ENCODE data around the gene ZNF462. TPM values are rescaled to one million over a fixed set of nuclear protein-coding genes. Genes with fewer than 3 reads are reported as not detected.
"Not testable (repeated sequence)": the region's sequence is repeated elsewhere in the genome, so short reads cannot be mapped to it uniquely, and the experiment has no call there.

The ZNF462 gene
- total RNA-seq, 3 donors from 2014 or later (not counting 1 experiment from before 2014, with no cell fraction given) = 0.33 to 0.93 (median 0.35) TPM

DNA sequence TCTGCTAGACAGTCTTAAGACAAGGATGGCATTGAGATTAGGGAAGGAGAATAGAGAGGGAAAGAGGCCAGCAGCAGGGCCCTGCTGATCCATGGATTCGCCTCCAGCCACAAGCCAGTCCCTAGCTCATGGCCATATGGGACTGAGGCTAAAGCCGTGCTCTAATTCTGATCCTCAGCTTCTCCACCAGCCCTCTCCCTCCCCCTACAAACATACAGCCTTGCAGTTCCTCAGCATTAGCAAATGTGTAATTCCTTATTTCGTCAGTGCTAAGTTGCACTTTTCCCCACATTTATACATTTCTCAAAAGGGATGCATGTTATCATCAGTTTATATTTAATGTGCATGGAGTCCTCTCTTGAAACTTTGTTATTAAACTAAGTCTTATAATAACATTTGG lies 34.8 kb downstream of the ZNF462 start:
- Mint-ChIP-seq H3K27me3 (ENCODE audit: low read depth in 2 of 2) (no peaks in the 10 kb centered on the region), H3K36me3 (no peaks in the 10 kb centered on the region), H3K27ac (no peak overlapping the region), H3K9me3 (peaks cover 5 to 6% of the 10 kb centered on the region in 2 donors), H3K4me1 (no peaks in the 10 kb centered on the region), H3K4me3 (no peak overlapping the region)
- ATAC-seq = no peak
- Histone ChIP-seq H3K27me3 (ENCODE audit: control insufficient read depth, insufficient read depth, low read length) (no peaks in the 10 kb centered on the region), H3K9me3 (ENCODE audit: control insufficient read depth, insufficient read depth, low read length) (no peaks in the 10 kb centered on the region), H3K4me3 (ENCODE audit: low read length) (no peak overlapping the region), H3K4me1 (ENCODE audit: control insufficient read depth, insufficient read depth, low read length) (no peaks in the 10 kb centered on the region), H3K36me3 (ENCODE audit: control insufficient read depth, insufficient read depth, low read length) (no peaks in the 10 kb centered on the region), H3K27ac (ENCODE audit: low read length) (no peak overlapping the region)
- TF ChIP-seq, protein P1, sequence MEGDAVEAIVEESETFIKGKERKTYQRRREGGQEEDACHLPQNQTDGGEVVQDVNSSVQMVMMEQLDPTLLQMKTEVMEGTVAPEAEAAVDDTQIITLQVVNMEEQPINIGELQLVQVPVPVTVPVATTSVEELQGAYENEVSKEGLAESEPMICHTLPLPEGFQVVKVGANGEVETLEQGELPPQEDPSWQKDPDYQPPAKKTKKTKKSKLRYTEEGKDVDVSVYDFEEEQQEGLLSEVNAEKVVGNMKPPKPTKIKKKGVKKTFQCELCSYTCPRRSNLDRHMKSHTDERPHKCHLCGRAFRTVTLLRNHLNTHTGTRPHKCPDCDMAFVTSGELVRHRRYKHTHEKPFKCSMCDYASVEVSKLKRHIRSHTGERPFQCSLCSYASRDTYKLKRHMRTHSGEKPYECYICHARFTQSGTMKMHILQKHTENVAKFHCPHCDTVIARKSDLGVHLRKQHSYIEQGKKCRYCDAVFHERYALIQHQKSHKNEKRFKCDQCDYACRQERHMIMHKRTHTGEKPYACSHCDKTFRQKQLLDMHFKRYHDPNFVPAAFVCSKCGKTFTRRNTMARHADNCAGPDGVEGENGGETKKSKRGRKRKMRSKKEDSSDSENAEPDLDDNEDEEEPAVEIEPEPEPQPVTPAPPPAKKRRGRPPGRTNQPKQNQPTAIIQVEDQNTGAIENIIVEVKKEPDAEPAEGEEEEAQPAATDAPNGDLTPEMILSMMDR (IDR thresholded peaks at IDR 0.05) = no peak
- no peak for DNase-seq
- intact Hi-C loops (cut with micrococcal nuclease) = no loop called here
- WGBS (ENCODE audit: insufficient coverage) = 88% methylated on average over 3 of the region's 3 CpGs

DNA sequence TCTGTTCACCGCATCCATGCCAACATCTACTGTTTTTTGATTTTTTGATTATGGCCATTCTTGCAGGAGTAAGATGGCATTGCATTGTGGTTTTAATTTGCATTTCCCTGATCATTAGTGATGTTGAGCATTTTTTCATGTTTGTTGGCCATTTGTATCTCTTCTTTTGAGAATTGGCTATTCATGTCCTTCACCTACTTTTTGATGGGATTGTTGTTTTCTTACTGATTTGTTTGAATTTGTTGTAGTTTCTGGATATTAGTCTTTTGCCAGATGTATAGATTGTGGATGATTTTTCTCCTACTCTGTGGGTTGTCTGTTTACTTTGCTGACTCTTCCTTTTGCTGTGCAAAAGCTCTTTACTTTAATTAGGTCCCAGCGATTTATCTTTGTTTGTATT lies 37.6 kb downstream of the ZNF462 start:
- DNase-seq; ATAC-seq; H3K27ac ChIP-seq (ENCODE audit: low read length); H3K9me3 ChIP-seq (ENCODE audit: control insufficient read depth, insufficient read depth, low read length); H3K27ac Mint-ChIP-seq; intact Hi-C loops (cut with micrococcal nuclease); H3K36me3 ChIP-seq (ENCODE audit: control insufficient read depth, insufficient read depth, low read length); H3K4me1 Mint-ChIP-seq; H3K36me3 Mint-ChIP-seq; H3K27me3 ChIP-seq (ENCODE audit: control insufficient read depth, insufficient read depth, low read length); H3K4me3 ChIP-seq (ENCODE audit: low read length); H3K27me3 Mint-ChIP-seq (ENCODE audit: low read depth in 2 of 2); H3K4me1 ChIP-seq (ENCODE audit: control insufficient read depth, insufficient read depth, low read length); H3K4me3 Mint-ChIP-seq: not testable (repeated sequence)
- peaks cover 8 to 12% of the 10 kb centered on the region in 2 donors for H3K9me3 Mint-ChIP-seq
- 100% methylated on average over 2 of the region's 2 CpGs for WGBS (ENCODE audit: insufficient coverage)

DNA sequence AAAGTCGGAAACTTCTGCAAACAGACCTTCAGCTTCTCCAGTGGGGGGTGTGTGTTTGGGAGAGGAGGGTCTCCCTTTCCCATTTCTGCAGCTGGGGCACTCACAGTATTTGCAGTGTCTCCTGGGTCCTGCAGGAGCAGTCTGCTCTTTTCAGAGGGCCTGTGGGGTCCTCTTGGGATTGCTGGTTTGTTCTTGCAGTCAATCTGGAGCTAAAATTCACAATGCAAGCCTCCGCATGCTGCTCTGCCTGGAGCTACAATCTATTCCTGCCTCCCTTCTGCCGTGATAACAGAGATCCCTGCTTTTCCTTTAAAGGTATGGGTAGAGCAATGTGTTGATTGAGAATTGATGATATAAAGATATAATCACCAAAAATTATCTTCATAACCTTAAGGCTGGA lies 43.2 kb downstream of the ZNF462 start:
- H3K27ac ChIP-seq (ENCODE audit: low read length) = no peak overlapping the region
- DNase-seq (no peak), ATAC-seq (no peak)
- H3K9me3 Mint-ChIP-seq = peaks cover 5 to 12% of the 10 kb centered on the region in 2 donors
- H3K4me1 Mint-ChIP-seq = no peaks in the 10 kb centered on the region
- no peak overlapping the region for H3K4me3 Mint-ChIP-seq
- no peaks in the 10 kb centered on the region for H3K36me3 ChIP-seq (ENCODE audit: control insufficient read depth, insufficient read depth, low read length)
- no peak overlapping the region for H3K4me3 ChIP-seq (ENCODE audit: low read length)
- H3K27me3 ChIP-seq (ENCODE audit: control insufficient read depth, insufficient read depth, low read length) = no peaks in the 10 kb centered on the region
- H3K9me3 ChIP-seq (ENCODE audit: control insufficient read depth, insufficient read depth, low read length) = no peaks in the 10 kb centered on the region
- H3K27me3 Mint-ChIP-seq (ENCODE audit: low read depth in 2 of 2) = no peaks in the 10 kb centered on the region
- H3K27ac Mint-ChIP-seq = no peak overlapping the region
- intact Hi-C loops (cut with micrococcal nuclease) = no loop called here
- 100% methylated on average over 1 of the region's 3 CpGs for WGBS (ENCODE audit: insufficient coverage)
- TF ChIP-seq, protein P1 (IDR thresholded peaks at IDR 0.05) = no peak
- peaks cover 10% of the 10 kb centered on the region for H3K36me3 Mint-ChIP-seq
- H3K4me1 ChIP-seq (ENCODE audit: control insufficient read depth, insufficient read depth, low read length) = no peaks in the 10 kb centered on the region

DNA sequence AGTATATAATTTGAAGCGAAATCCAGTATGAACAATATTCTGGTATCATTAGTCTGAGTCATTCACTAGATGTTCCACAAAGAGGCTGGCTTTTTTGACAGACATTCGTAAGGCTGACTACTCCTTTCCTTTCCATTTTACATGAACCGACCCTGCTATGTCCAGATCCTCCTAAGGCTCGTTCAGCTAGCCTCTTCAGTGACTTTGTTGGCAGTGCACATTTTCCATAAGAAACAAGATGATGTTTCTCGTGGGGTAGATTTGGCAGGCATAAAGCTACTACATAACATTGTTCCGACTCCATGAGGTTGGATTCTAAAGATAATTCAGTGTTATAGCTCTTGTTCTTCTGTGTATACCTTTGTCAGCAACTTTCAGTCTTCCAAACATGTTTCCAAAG lies 49.0 kb downstream of the ZNF462 start:
- no peaks in the 10 kb centered on the region for H3K4me1 ChIP-seq (ENCODE audit: control insufficient read depth, insufficient read depth, low read length)
- Mint-ChIP-seq H3K27me3 (ENCODE audit: low read depth in 2 of 2) (peaks cover 0 to 5% of the 10 kb centered on the region in 2 donors), H3K9me3 (peaks cover 0 to 6% of the 10 kb centered on the region in 2 donors), H3K4me3 (no peak overlapping the region), H3K4me1 (no peaks in the 10 kb centered on the region), H3K36me3 (no peaks in the 10 kb centered on the region), H3K27ac (no peak overlapping the region)
- H3K9me3 ChIP-seq (ENCODE audit: control insufficient read depth, insufficient read depth, low read length) = no peaks in the 10 kb centered on the region
- no peaks in the 10 kb centered on the region for H3K27me3 ChIP-seq (ENCODE audit: control insufficient read depth, insufficient read depth, low read length)
- intact Hi-C loops (cut with micrococcal nuclease) = no loop called here
- DNase-seq (no peak), ATAC-seq (no peak)
- no peak overlapping the region for H3K4me3 ChIP-seq (ENCODE audit: low read length)
- 94% methylated on average over 6 of the region's 6 CpGs for WGBS (ENCODE audit: insufficient coverage)
- TF ChIP-seq, protein P1 (IDR thresholded peaks at IDR 0.05) = no peak
- H3K36me3 ChIP-seq (ENCODE audit: control insufficient read depth, insufficient read depth, low read length) = no peaks in the 10 kb centered on the region
- no peak overlapping the region for H3K27ac ChIP-seq (ENCODE audit: low read length)
